PFSK-1 (cell line): ENCODE data around the gene HIPK1.

Source experiments
- POLR2AphosphoS5 ChIP-seq: IDR thresholded peaks from 2 replicates; pipeline ENCODE4 v1.6.1; 2012; ENCODE audit warnings: low read depth, mild to moderate bottlenecking, control low read depth, low read length, moderate library complexity
- REST ChIP-seq, 2 experiments: IDR thresholded peaks; 2 replicates each; pipeline versions ENCODE4 v1.6.1 to v1.8.0; 2011 to 2012; ENCODE audit warnings: low read depth in 2 of 2, low read length in 2 of 2, control low read depth in 1 of 2, inconsistent platforms in 1 of 2, mild to moderate bottlenecking in 1 of 2, moderate library complexity in 1 of 2; ENCODE audit not compliant: insufficient read depth in 1 of 2
- TAF1 ChIP-seq: IDR thresholded peaks from 2 replicates; pipeline ENCODE4 v1.6.1; 2012; ENCODE audit warnings: low read length, control low read depth, borderline replicate concordance; ENCODE audit not compliant: insufficient read depth

GRCh38 chr1:113891631-113892220 lies 37.4 kb upstream of the HIPK1 start:
- TF ChIP-seq POLR2AphosphoS5 (no peak), TAF1 (no peak), REST (IDR thresholded peaks at IDR 0.05; ENCODE audit: insufficient read depth in 1 of 2, low read depth in 2 of 2, low read length in 2 of 2) (no peak)
